HG03095 (cell line): ENCODE results near the gene NUP133.
A peak's percentile ranks its signal among the peaks of the same experiment; 100 is the strongest.
"Not testable (repeated sequence)": the region's sequence is repeated elsewhere in the genome, so short reads cannot be mapped to it uniquely, and the experiment has no call there.

Source experiments
- ATAC-seq: cut with Tn5 transposase; IDR thresholded peaks from one replicate; pipeline ENCODE4 v1.9.1; 2021; ENCODE audit warnings: moderate library complexity; ENCODE audit not compliant: unreplicated experiment

The NUP133 gene

GRCh38 chr1:229511201-229511600, 3.1 kb upstream of the NUP133 start:
- not testable (repeated sequence) for ATAC-seq

- no peak for ATAC-seq
Measured at GRCh38 chr1:229509576-229509975, 1.4 kb upstream of the NUP133 start.

- ATAC-seq = no peak
Measured at GRCh38 chr1:229508823-229509337, 739 bp upstream of the NUP133 start.

GRCh38 chr1:229507502-229507901, 639 bp downstream of the NUP133 start:
- ATAC-seq = no peak

GRCh38 chr1:229506633-229507032, 1.5 kb downstream of the NUP133 start:
- ATAC-seq = no peak

GRCh38 chr1:229495782-229496181, 12.4 kb downstream of the NUP133 start:
- no peak for ATAC-seq

- no peak for ATAC-seq
Measured at GRCh38 chr1:229487181-229487580, 21.0 kb downstream of the NUP133 start.

GRCh38 chr1:229485318-229485717, 22.8 kb downstream of the NUP133 start:
- no peak for ATAC-seq

GRCh38 chr1:229482511-229482910, 25.6 kb downstream of the NUP133 start:
- no peak for ATAC-seq

- ATAC-seq = no peak
Measured at GRCh38 chr1:229480495-229480894, 27.6 kb downstream of the NUP133 start.

- peak; percentile 70 for ATAC-seq
Measured at GRCh38 chr1:229479660-229480399, 28.3 kb downstream of the NUP133 start.

- peak; percentile 74 for ATAC-seq
Measured at GRCh38 chr1:229478852-229479251, 29.3 kb downstream of the NUP133 start.

GRCh38 chr1:229475859-229476258, 32.3 kb downstream of the NUP133 start:
- not testable (repeated sequence) for ATAC-seq

- no peak for ATAC-seq
Measured at GRCh38 chr1:229474509-229474908, 33.6 kb downstream of the NUP133 start.

- ATAC-seq = no peak
Measured at GRCh38 chr1:229471175-229471574, 37.0 kb downstream of the NUP133 start.

GRCh38 chr1:229470406-229471043, 37.6 kb downstream of the NUP133 start:
- no peak for ATAC-seq

- no peak for ATAC-seq
Measured at GRCh38 chr1:229466887-229467286, 41.3 kb downstream of the NUP133 start.

- no peak for ATAC-seq
Measured at GRCh38 chr1:229464672-229465071, 43.5 kb downstream of the NUP133 start.

GRCh38 chr1:229461032-229461668, 47.0 kb downstream of the NUP133 start:
- ATAC-seq = no peak

- ATAC-seq = no peak
Measured at GRCh38 chr1:229459815-229460214, 48.3 kb downstream of the NUP133 start.

GRCh38 chr1:229457436-229457835, 50.7 kb downstream of the NUP133 start:
- no peak for ATAC-seq

GRCh38 chr1:229456016-229456415, 52.1 kb downstream of the NUP133 start:
- no peak for ATAC-seq
